Dendritic cell treated with granulocyte-macrophage colony-stimulating factor and Interleukin-4, amounts not matched to agents 40 ng/mL and 50 ng/mL, for 4 days (primary cell): Measurements from ENCODE around the gene LRPPRC.

Experiments used
- H3K27ac Mint-ChIP-seq: one replicate; pipeline ENCODE4 v1.8.0; 2022; ENCODE audit warnings: mild to moderate bottlenecking, mixed read lengths
- H3K27me3 Mint-ChIP-seq: one replicate; pipeline ENCODE4 v1.8.0; 2022; ENCODE audit warnings: mild to moderate bottlenecking, mixed read lengths
- H3K36me3 Mint-ChIP-seq: one replicate; pipeline ENCODE4 v1.8.0; 2022; ENCODE audit warnings: low read depth, mixed read lengths
- H3K4me1 Mint-ChIP-seq: one replicate; pipeline ENCODE4 v1.8.0; 2022; ENCODE audit warnings: low read depth, mixed read lengths
- H3K4me3 Mint-ChIP-seq: one replicate; pipeline ENCODE4 v1.8.0; 2022; ENCODE audit warnings: mild to moderate bottlenecking, moderate library complexity, mixed read lengths
- H3K9me3 Mint-ChIP-seq: one replicate; pipeline ENCODE4 v1.8.0; 2022; ENCODE audit warnings: mixed read lengths
- intact Hi-C: fragments of 100-400 bp; cut with micrococcal nuclease; formaldehyde crosslinking; loops from one replicate; pipeline ENCODE4 v1.15.0; 2022

LRPPRC gene

GRCh38 chr2:44004735-44005602 lies 9.2 kb upstream of the LRPPRC start:
- intact Hi-C loops, result no loop called here
- Mint-ChIP-seq H3K9me3 (no peaks in the 10 kb centered on the region), H3K4me3 (no peak overlapping the region), H3K27ac (no peak overlapping the region), H3K36me3 (no peaks in the 10 kb centered on the region), H3K27me3 (peaks cover 13% of the 10 kb centered on the region), H3K4me1 (no peaks in the 10 kb centered on the region)

GRCh38 chr2:44001716-44002115 lies 5.9 kb upstream of the LRPPRC start:
- no peak overlapping the region for H3K27ac Mint-ChIP-seq
- H3K9me3 Mint-ChIP-seq, result no peaks in the 10 kb centered on the region
- intact Hi-C loops, result no loop called here
- H3K27me3 Mint-ChIP-seq, result peaks cover 10% of the 10 kb centered on the region
- H3K4me1 Mint-ChIP-seq, result no peaks in the 10 kb centered on the region
- H3K36me3 Mint-ChIP-seq, result no peaks in the 10 kb centered on the region
- H3K4me3 Mint-ChIP-seq, result no peak overlapping the region

- no peak overlapping the region for H3K27ac Mint-ChIP-seq
- no peak overlapping the region for H3K4me3 Mint-ChIP-seq
- peaks cover 18% of the 10 kb centered on the region for H3K4me1 Mint-ChIP-seq
- intact Hi-C loops, result loop anchor here (5.0 to 10.0 kb wide), 2 partner anchors 177 to 226 kb away; partner anchors contain the start of gene DYNC2LI1
- peaks cover 14% of the 10 kb centered on the region for H3K36me3 Mint-ChIP-seq
- H3K9me3 Mint-ChIP-seq, result no peaks in the 10 kb centered on the region
- peaks cover 6% of the 10 kb centered on the region for H3K27me3 Mint-ChIP-seq
These were observed 2.5 kb upstream of the LRPPRC start for GRCh38 chr2:43998263-43998662.

DNA sequence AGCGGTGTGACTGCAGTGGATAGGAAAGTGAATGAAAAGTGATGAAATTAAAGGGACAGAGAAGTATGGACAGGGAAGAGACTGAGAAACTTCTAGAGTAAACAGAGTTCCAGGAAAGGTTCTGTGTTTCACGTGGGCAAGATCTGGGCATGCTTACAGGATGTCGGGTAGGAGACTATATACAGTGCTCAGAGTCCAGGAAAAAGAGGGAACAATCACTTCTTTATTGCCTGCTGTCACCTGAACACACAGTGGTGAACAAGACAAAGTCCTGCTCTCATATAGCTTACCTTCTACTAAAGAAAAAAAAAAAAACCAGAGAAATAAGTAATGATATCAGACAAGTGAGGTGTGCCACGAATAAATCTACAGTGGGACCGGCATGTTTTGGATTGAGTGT lies 2.4 kb downstream of the LRPPRC start:
- Mint-ChIP-seq H3K4me1 (peaks cover 39% of the 10 kb centered on the region), H3K27me3 (no peaks in the 10 kb centered on the region), H3K9me3 (no peaks in the 10 kb centered on the region), H3K36me3 (peaks cover 53% of the 10 kb centered on the region), H3K4me3 (no peak overlapping the region), H3K27ac (no peak overlapping the region)
- intact Hi-C loops, result loop anchor here (10.0 kb wide), 1 partner anchor 181 kb away; no protein-coding TSS in a partner anchor

DNA sequence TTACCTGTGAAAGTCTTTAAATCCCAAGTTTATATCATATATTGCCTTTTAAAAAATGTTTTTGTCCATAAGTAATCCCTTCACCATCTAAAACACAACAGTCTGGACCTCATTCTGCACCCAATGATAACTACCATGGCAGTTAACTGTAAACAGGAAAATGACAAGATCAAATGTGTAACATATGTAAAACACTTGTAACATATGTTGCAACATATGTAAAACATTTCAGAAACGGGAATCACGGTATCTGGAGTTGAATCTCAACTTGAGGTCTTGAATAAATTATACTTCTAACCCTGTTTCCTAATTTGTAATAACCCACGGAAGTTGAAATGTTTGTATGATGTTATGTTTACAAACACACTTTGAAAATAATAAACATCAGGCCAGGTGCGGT lies 6.2 kb downstream of the LRPPRC start:
- H3K27me3 Mint-ChIP-seq, result no peaks in the 10 kb centered on the region
- peaks cover 78% of the 10 kb centered on the region for H3K36me3 Mint-ChIP-seq
- H3K9me3 Mint-ChIP-seq, result no peaks in the 10 kb centered on the region
- H3K4me1 Mint-ChIP-seq, result peaks cover 41% of the 10 kb centered on the region
- H3K27ac Mint-ChIP-seq, result no peak overlapping the region
- intact Hi-C loops, result no loop called here
- H3K4me3 Mint-ChIP-seq, result no peak overlapping the region

DNA sequence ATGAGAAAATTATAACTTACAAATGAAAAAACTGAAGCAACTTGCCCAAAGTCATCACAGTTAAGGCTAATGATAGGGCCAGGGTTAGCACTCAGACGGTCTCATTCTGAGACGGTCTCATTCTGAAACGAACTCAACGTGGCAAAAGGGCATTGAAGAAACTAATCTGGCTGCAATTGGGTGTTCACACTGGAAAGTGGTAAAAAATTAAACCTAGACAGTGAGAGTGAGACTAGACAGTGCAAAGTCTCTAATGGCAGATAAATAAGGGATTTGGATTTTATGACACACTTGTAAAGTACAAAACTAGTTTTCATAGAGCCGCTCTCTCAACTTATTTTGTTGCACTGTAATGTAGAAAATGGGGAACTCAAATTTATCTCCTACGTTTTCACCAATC lies 9.2 kb downstream of the LRPPRC start:
- Mint-ChIP-seq H3K4me3 (no peak overlapping the region), H3K27me3 (no peaks in the 10 kb centered on the region), H3K9me3 (no peaks in the 10 kb centered on the region), H3K4me1 (peaks cover 12% of the 10 kb centered on the region), H3K27ac (no peak overlapping the region), H3K36me3 (peaks cover 62% of the 10 kb centered on the region)
- intact Hi-C loops, result no loop called here

DNA sequence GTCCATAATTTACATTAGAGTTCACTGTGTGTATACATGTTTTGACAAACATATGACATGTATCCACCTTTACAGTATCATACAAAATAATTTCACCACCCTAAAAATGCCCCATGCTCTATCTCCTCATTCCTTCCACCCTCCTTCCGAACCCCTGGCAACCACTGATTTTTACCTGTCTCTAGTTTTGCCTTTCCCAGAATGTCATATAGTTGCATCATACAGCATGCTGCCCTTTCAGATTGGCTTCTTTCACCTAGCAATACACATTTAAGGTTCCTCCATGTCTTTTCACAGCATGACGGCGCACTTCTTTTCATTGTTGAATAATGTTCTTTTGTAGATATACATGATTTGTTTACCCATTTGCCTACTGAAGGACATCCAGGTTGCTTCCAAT lies 10.4 kb downstream of the LRPPRC start:
- Mint-ChIP-seq H3K4me3 (no peak overlapping the region), H3K9me3 (no peaks in the 10 kb centered on the region), H3K36me3 (peaks cover 70% of the 10 kb centered on the region), H3K27ac (no peak overlapping the region), H3K27me3 (no peaks in the 10 kb centered on the region), H3K4me1 (peaks cover 10% of the 10 kb centered on the region)
- intact Hi-C loops, result no loop called here

DNA sequence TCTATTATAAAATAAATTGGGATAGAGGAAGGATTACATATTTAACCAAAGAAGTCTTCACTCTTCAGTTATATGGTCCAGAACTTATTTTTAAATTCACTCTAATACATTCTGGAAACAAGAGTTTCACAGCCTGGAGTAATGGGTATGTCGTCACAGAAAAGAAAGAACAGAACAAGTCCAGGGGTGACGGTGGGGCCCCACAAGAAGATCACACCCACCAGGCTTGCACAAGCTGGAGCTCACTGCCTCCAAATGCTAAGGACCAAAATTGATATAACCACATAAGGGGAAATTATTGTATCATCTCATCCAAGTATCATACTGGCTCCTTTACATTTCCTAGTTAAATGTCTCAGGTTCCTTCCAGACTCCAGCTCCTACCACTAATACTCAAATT lies 11.3 kb downstream of the LRPPRC start:
- H3K27ac Mint-ChIP-seq, result no peak overlapping the region
- peaks cover 71% of the 10 kb centered on the region for H3K36me3 Mint-ChIP-seq
- intact Hi-C loops, result no loop called here
- peaks cover 7% of the 10 kb centered on the region for H3K4me1 Mint-ChIP-seq
- H3K4me3 Mint-ChIP-seq, result no peak overlapping the region
- no peaks in the 10 kb centered on the region for H3K9me3 Mint-ChIP-seq
- no peaks in the 10 kb centered on the region for H3K27me3 Mint-ChIP-seq

DNA sequence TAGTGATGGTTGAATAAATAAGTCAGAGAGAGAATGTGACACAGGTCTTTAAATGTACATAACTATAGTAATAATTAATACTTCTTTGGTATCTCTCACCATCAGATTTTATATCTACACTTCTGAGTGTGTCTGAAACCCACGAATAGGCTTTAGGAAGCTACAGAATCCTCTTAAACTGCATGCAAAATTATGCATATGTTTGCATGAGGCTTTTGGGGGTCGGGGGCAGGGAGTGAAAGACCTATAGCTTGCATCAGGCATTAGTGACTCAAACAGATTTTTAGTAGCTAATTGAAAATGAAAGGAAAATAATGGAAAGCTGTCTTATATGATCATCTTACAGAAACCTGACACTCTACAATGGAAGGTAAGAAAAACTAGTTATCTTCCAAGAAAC lies 14.9 kb downstream of the LRPPRC start:
- intact Hi-C loops, result no loop called here
- Mint-ChIP-seq H3K9me3 (no peaks in the 10 kb centered on the region), H3K27ac (no peak overlapping the region), H3K4me1 (peaks cover 7% of the 10 kb centered on the region), H3K4me3 (no peak overlapping the region), H3K27me3 (no peaks in the 10 kb centered on the region), H3K36me3 (peaks cover 58% of the 10 kb centered on the region)

GRCh38 chr2:43977677-43978375 lies 18.0 kb downstream of the LRPPRC start:
- Mint-ChIP-seq H3K27ac (no peak overlapping the region), H3K27me3 (no peaks in the 10 kb centered on the region), H3K9me3 (no peaks in the 10 kb centered on the region), H3K4me3 (no peak overlapping the region), H3K4me1 (no peaks in the 10 kb centered on the region), H3K36me3 (peaks cover 74% of the 10 kb centered on the region)
- intact Hi-C loops, result loop anchor here (5.0 kb wide), 2 partner anchors 36 to 76 kb away; no protein-coding TSS in a partner anchor

DNA sequence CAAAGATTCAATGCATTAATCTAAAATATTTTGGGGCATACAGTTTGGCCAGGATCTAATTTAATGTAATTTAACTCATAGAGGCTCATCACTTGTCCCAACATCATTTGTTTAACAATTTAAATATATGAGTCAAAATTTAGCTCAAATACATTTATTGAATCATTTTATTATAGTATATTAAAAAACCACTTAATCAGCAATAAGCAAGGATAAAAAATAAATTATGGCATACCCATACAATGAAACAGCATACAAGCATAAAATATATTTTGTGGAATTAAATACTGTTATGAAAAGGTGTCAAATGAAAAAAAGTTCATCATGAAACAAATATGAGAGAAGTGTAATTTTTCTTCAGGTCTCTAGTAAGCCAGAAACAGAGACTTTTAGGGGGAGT lies 34.9 kb downstream of the LRPPRC start:
- H3K4me1 Mint-ChIP-seq, result no peaks in the 10 kb centered on the region
- no peak overlapping the region for H3K4me3 Mint-ChIP-seq
- intact Hi-C loops, result no loop called here
- H3K9me3 Mint-ChIP-seq, result no peaks in the 10 kb centered on the region
- H3K27me3 Mint-ChIP-seq, result no peaks in the 10 kb centered on the region
- H3K36me3 Mint-ChIP-seq, result peaks cover 98% of the 10 kb centered on the region
- H3K27ac Mint-ChIP-seq, result no peak overlapping the region

DNA sequence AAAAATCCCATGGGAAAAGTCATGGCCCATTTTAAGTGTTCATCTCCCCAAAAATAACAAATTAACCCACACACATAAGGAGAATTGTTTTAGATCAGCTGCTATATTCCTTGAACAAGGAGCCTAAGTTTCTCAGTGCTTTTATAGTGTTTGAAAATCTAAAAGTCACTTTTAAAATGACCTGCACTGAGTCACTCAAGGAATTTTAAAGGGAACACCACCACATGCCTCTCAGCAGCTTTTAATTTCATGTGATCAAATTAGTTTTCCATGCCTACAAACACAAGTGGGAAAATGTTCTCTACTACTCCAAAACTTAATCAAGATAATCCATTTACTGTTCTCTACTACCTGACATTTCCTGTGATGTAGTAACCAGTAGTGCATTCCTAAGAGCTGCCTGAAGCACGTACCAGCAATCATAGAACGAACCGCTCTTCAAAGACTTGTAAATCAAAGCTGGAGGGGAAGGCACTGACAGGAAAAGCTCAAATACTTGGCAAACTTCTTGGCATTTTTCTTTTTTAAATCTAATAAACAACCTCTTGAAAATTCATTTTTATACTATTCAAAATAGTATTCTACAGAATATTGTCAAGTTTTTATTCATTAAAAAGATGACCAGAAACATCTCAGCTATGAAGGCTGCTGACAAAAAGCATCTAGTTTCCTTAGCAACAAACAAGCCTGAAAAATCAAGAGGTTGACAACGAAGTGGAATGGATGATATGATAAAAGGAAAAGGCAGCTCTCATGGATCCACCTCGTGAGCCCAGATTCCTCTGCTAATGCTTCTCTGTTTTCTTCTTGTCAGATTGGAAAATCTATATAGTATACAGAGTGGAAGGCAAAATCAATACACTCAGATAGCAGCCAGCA lies 37.2 kb downstream of the LRPPRC start:
- no peaks in the 10 kb centered on the region for H3K9me3 Mint-ChIP-seq
- intact Hi-C loops, result no loop called here
- peaks cover 98% of the 10 kb centered on the region for H3K36me3 Mint-ChIP-seq
- no peaks in the 10 kb centered on the region for H3K4me1 Mint-ChIP-seq
- no peak overlapping the region for H3K27ac Mint-ChIP-seq
- H3K4me3 Mint-ChIP-seq, result no peak overlapping the region
- H3K27me3 Mint-ChIP-seq, result no peaks in the 10 kb centered on the region

DNA sequence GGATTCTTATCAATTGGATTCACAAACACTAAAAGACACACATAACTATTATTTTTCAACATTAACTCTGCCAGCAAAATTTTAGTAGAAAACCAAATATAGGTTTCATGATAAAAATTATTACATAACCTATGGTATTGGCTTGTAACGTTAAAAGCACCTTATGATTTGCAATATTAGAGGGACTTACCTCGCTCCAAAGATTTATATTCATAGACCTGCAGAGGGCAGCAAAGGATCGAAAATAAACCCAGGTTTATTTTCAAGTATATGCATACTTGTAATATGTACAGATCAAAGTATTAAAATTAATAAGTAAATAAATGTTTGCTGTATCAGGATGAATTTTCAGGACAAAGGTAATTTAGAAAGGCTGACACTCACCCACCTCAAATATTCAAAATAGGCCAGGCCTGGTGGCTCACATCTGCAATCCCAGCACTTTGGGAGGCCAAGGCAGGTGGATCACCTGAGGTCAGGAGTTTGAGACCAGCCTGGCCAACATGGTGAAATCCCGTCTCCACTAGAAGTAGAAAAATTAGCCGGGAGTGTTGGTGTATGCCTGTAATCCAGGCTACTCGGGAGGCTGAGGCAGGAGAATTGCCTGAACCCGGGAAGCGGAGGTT lies 45.3 kb downstream of the LRPPRC start:
- Mint-ChIP-seq H3K27me3 (no peaks in the 10 kb centered on the region), H3K27ac (no peak overlapping the region), H3K4me3 (no peak overlapping the region), H3K36me3 (peaks cover 100% of the 10 kb centered on the region), H3K4me1 (no peaks in the 10 kb centered on the region), H3K9me3 (no peaks in the 10 kb centered on the region)
- intact Hi-C loops, result no loop called here
